Breast epithelium (tissue), 3 donors: ENCODE measurements around the gene GGT1.

Experiments used
- POLR2A ChIP-seq: fragments of 450-650 bp; IDR thresholded peaks from one replicate; pipeline ENCODE4 v1.6.1; 2016; ENCODE audit warnings: antibody characterized with exemption, mild to moderate bottlenecking, moderate library complexity
- POLR2AphosphoS5 ChIP-seq, 3 donors: sonication (generic); formaldehyde crosslinking; IDR thresholded peaks; one replicate each; pipeline ENCODE4 v1.6.1; 2017; ENCODE audit warnings: antibody characterized with exemption in 3 of 3
- TF ChIP-seq, protein P1 (sequence below), 3 donors: fragments of 450-650 bp; IDR thresholded peaks; one replicate each; pipeline ENCODE4 v1.5.1; 2016 to 2017; ENCODE audit warnings: antibody characterized with exemption in 3 of 3, mild to moderate bottlenecking in 3 of 3, moderate library complexity in 3 of 3

DNA sequence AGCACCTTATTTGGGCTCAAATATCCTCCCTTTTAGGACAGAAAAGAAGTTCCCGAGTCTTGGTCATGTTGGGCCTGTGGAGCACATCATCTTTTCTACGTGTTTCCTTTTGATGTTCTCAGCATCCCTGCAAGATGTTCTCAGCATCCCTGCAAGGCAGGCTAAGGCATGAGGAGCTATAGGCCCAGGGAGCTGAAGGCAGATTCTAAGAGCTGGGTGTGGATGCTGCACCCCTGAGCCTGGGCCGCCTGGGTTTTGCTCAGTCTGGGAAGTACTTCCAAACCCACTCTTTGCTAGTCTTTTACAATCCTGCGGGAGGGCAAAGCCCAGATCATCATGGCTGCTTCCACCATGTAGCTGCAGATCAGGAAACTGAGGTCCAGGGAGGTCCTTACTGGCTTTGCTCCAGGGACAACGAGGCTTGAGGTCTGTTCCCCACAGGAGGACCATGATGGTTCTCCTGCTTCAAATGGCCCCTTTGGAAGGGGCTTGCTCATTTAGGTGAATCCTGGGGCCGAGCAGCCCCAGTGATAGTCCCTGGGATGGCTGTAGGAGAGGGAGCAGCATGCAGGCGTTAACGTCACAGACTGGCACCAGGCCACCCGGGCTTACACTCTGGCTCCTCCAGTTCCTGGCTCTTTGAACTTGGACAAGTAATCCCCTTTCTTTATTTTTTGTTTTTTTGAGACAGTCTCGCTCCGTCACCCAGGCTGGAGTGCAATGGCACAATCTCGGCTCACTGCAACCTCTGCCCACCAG, 20.8 kb upstream of the GGT1 start:
- TF ChIP-seq POLR2A = no peak
- no peak for TF ChIP-seq POLR2AphosphoS5 (IDR thresholded peaks at IDR 0.05)
- TF ChIP-seq, protein P1, sequence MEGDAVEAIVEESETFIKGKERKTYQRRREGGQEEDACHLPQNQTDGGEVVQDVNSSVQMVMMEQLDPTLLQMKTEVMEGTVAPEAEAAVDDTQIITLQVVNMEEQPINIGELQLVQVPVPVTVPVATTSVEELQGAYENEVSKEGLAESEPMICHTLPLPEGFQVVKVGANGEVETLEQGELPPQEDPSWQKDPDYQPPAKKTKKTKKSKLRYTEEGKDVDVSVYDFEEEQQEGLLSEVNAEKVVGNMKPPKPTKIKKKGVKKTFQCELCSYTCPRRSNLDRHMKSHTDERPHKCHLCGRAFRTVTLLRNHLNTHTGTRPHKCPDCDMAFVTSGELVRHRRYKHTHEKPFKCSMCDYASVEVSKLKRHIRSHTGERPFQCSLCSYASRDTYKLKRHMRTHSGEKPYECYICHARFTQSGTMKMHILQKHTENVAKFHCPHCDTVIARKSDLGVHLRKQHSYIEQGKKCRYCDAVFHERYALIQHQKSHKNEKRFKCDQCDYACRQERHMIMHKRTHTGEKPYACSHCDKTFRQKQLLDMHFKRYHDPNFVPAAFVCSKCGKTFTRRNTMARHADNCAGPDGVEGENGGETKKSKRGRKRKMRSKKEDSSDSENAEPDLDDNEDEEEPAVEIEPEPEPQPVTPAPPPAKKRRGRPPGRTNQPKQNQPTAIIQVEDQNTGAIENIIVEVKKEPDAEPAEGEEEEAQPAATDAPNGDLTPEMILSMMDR (IDR thresholded peaks at IDR 0.05) = no peak
